ENCODE data around the gene CLMN. TPM values are rescaled to one million over a fixed set of nuclear protein-coding genes. Genes with fewer than 3 reads are reported as not detected.

Gene CLMN
- total RNA-seq, 1 donor from 2014 or later = 0.29 TPM

- intact Hi-C loops (cut with micrococcal nuclease) = no loop called here
Measured at GRCh38 chr14:95200404-95200803, 119.3 kb downstream of the CLMN start.

DNA sequence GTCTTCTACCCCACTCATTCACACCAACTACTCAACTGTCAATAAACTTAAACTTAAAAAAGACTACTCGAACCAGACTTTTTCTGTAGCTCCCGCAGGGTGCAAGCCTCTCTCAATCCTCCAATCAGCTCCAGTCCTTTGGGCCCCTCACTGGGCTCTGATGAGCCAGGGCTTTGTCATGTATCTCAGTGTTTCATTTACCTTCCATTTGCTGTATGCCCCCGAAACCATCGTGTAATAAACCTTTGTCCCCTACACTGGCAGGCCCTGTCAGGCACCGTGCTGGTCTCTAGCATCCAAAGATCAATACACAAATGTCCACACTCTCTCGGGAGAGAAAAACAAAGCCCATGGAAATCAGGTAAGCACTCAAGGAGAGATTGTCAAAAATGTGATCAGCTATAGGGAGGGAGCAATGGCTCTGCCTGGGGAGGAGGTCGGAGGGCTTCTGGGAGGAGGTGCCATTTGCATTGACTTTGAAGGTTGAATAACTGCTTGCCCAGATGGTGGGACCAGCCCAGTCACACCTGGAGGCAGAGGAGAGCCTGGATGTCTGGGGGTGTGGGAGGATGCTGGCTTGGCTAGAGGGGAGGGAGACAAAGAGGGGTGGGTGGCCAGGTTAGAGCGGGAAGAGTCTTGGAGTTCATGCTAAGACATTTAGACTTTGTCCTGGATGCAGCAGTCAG is 120.3 kb downstream of the CLMN start:
- intact Hi-C loops (cut with micrococcal nuclease) = no loop called here

GRCh38 chr14:95198320-95198719 is 121.4 kb downstream of the CLMN start:
- intact Hi-C loops (cut with micrococcal nuclease) = no loop called here

DNA sequence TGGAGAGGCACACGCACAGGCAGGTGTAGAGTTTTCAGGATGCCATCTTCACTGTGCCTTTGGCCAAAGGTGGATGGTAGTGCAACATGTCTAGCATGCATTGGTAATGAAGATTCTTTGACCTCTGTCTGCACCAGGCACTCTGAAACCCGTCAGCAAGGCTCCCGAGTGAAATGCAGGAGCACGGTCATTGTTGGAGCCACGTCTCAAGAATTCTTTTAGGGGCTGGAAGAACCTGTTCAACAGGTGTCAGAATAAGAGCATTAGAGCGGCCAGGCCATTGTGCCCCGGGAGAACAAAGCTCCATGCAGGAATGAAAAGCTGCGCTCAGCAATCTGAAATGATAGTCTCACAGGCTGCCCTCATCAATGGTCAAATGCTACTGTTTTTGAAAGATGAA is 122.2 kb downstream of the CLMN start:
- intact Hi-C loops (cut with micrococcal nuclease) = no loop called here

DNA sequence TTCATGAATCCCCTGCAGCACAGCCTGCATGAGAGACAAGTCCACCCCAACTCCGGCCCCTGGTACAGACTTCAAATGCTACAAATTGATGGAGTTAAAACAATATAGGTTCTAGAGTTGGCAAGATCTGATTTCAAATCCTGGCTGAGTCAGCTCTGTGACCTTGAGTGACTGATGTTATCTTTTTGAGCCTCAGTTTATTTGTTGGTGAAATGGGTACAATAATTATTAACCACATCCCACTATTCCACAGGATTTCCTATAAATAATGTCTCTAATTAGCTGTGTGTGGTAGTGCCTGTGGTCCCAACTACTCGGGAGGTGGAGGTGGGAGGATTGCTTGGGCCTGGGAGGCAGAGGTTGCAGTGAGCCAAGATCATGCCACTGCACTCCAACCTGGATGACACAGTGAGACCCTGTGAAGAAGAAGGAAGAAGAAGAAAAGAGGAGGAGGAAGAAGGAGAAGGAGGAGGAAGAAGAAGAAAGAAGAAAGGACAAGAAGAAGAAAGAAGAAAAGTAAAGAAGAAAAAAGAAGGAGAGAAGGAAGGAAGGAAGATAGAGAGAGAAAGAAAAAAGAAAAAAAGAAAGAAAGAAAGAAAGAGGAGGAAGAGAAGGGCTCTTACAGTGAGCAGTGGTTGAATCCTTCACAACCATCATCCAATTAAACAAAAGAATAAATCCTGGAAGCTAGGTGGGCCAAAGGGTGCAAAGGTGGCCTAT is 122.7 kb downstream of the CLMN start:
- intact Hi-C loops (cut with micrococcal nuclease) = loop anchor here (1.0 kb wide), 1 partner anchor 508 kb away; no protein-coding TSS in a partner anchor

DNA sequence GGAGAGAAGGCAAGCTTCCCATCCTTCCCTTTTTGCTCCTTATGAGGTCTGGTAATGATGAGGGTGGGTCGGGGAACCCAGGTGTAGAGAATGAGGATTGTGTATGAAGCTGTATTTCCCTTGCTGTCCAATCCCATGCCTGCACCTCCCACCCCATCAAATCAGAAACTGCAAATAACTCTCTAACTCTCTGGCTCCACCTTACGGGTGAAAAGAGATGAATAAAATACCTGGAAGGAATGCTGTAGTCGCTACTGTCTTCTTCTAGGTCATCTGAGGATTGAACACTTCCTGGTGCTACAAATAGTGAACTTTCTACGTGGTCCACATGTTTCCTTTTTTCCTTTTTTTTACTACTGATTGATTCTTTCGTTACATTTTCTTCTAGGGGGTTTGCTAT is 123.4 kb downstream of the CLMN start:
- intact Hi-C loops (cut with micrococcal nuclease) = loop anchor here (1.0 kb wide), 1 partner anchor 507 kb away; no protein-coding TSS in a partner anchor

DNA sequence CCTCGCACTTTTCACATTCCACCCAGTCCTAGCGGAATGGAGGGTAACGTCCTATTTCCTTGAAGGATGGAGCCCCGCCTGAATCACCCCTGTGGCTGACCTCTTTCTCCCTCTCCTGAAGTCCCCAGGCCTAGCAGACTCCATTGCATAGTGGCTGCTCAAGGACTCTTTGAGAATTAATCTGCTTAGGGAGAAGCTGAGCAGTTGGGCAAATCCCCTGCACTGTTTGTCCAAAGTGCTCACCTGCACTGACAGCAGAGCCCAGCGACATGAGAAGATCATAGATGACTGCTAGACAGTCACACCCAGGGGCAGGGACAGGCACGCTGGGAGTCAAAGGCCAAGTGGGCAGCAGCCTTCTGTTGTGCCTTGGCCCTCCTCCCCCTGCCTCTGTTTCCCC is 124.7 kb downstream of the CLMN start:
- intact Hi-C loops (cut with micrococcal nuclease) = no loop called here

DNA sequence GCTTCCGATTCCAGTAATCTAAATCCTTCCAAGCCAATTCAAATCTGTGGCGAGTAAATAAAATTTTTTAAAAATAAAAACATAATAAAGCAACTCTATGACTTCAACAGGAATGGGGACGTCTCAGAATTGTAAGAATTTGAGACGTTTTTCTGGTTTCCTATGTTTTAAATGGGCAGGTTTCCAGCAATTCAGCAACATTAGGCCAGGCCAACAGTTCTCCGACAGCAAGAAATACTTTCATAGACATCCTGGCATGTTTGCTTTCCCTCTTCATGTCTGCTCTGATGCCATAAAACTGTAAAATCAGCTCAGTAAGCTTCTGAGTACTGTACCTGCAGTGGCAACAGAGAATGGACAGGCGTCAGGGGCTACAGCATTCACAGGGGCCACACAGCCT is 126.6 kb downstream of the CLMN start:
- intact Hi-C loops (cut with micrococcal nuclease) = no loop called here

- intact Hi-C loops (cut with micrococcal nuclease) = no loop called here
Measured at GRCh38 chr14:95192311-95192710, 127.4 kb downstream of the CLMN start.

DNA sequence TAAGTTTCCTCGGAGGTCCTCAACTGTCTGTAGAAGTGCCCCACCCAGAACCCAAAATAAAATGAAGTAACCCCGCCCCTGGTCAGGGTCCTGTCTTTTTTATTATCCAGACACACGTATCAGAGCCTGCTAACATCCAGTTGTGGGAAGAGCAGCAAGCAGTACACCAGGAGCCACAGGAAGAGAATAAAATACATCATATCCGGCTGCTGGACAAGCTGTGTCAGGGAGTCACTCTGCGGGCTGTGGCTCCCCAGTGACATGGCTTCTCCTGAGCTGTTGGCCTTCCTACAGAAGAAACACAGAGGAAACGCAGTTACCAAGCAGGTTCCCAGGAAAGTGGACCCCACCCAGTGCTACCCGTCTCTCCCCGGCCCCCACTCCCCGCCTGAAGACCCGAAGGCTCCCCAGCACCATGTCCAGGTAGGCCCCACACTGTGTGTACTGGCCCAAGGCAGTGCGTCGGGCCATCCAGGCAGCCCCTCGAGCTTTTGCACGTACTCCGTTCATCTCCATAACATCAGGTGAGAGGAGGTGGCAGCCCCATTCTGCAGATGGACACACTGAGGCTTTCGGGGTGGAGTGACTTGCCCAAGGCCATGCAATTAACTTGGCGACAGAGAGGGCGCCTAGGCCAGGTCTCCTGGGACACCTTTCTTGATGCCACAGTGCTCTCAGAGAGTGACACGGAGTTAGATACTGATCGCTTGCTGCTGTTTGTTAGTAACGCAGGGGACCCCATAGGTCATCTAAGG is 128.1 kb downstream of the CLMN start:
- intact Hi-C loops (cut with micrococcal nuclease) = no loop called here

GRCh38 chr14:95190857-95191256 is 128.9 kb downstream of the CLMN start:
- intact Hi-C loops (cut with micrococcal nuclease) = no loop called here

DNA sequence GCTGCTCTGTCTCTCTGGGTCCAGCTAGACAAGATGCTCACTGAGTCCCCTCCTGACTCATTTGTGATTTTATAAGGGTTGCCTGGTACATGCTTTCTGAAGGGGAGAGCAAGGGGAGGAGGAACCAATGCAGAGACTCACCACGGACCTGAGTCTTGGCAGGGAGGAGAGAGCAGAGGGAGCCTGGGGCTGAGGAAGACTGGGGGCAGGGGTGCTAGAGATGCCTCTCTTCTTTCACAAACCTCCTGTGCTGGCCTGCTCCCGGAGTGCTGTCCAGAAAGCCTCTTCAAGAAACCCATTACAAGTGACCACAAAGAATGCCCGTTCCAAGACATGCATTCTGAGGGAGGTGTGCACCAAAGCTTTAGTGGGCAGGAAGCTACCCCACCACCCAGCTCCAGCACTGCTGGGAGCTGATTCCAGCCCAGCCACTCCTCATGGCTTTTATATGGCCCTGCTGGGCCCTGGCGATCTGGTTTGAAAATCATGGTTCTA is 129.3 kb downstream of the CLMN start:
- intact Hi-C loops (cut with micrococcal nuclease) = no loop called here

DNA sequence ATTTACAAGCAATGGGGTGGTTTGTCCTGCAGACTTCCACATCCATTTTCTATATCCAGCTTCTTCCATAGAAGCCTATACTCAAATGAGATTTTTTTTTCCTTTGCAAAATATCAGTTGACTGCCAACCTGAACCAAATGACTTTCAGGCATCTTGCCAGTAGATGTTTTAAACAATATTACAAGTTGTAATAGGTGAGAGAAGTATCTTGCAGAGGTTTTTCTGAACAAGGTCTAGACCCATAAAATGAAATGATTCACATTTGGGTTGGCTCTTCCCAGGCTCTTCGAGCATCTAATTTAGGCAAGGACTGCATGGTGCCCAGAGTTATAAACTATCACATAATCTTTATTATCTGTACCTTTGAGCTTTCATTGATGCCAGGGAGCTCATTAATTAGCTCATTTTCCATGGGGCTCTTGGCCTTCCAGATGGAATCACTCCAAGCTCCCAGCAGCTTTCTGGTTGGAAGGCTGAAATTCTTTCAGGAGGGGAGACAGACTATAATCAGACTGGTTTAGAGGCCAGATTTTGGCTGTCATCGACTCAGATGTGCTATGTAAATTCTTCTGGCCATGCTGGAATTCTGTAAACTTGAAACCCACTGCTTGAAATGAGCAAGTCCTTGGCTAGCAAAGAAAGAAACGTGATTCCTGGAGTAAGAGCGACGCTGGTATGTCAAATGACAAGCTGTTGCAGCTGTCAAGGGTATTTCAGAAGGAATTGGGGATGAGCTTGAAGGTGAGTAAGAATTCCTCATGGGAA is 130.2 kb downstream of the CLMN start:
- intact Hi-C loops (cut with micrococcal nuclease) = no loop called here

GRCh38 chr14:95188380-95188779 is 131.3 kb downstream of the CLMN start:
- intact Hi-C loops (cut with micrococcal nuclease) = no loop called here

- intact Hi-C loops (cut with micrococcal nuclease) = no loop called here
Measured at GRCh38 chr14:95185767-95186392, 133.8 kb downstream of the CLMN start.

- intact Hi-C loops (cut with micrococcal nuclease) = no loop called here
Measured at GRCh38 chr14:95185033-95185766, 134.5 kb downstream of the CLMN start.

- intact Hi-C loops (cut with micrococcal nuclease) = no loop called here
Measured at GRCh38 chr14:95184413-95184790, 135.3 kb downstream of the CLMN start.

DNA sequence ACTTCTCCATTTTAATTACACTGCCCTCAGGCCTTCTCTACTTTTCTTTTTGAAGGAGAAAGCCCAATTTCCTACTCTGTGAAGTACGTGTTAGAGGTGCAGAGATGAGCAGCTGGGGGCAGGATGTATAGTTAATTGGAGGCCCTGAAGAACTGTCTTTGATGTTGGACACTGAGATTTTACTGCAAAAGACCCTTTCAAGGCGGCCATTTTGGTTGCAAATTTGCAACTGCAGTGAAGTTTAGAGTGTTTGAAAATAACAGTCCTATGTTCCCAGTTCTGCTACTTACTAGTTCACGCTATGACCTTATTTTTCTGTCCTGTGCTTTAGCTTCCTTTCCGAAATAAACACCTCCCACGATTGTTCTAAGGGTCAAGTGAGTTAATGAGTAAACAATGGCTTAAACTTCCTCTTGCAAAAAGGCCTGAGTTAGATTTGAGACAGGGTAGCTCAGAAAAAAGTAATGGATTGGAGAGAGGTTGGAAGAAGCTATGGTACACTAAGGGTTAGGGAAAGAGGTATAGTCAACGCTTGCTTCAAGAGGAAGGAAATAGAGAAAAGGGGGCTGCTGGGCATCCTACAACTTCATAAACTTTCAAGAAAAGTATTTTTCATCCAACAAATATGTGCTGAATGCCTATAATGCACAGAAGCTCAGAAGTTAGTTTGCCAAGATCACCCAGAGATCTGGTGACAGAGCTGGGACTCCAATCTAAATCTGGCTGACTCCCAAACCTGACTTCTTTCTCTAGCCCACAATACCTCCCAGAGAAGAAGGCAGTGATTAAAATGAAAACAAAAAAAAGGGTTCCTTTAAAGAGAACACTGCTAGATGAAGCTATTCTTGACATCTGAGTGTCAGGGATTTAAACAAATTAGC is 135.9 kb downstream of the CLMN start:
- intact Hi-C loops (cut with micrococcal nuclease) = no loop called here

GRCh38 chr14:95183082-95183481 is 136.6 kb downstream of the CLMN start:
- intact Hi-C loops (cut with micrococcal nuclease) = no loop called here
